Fibroblast of lung (primary cell): Measurements from ENCODE around the gene SFMBT2. TPM values are rescaled to one million over a fixed set of nuclear protein-coding genes. Genes with fewer than 3 reads are reported as not detected.

Experiments
- DNase-seq, 2 donors: peaks; one replicate each; pipeline versions ENCODE4 v3.0.0 to v3.0.0-alpha.2; 2010; ENCODE audit warnings: low read depth in 2 of 2
- H2AFZ ChIP-seq: 2 replicates; pipeline ENCODE4 v1.5.1; 2012; ENCODE audit warnings: low read length, control low read depth, inconsistent platforms
- H3K27ac ChIP-seq: 2 replicates; pipeline ENCODE4 v1.5.1; 2011; ENCODE audit warnings: low read length, control low read depth; ENCODE audit not compliant: insufficient read depth
- H3K27me3 ChIP-seq: 2 replicates; pipeline ENCODE4 v1.5.1; 2011; ENCODE audit warnings: mild to moderate bottlenecking, low read length; ENCODE audit not compliant: control insufficient read depth, insufficient read depth
- H3K36me3 ChIP-seq: 2 replicates; pipeline ENCODE4 v1.5.1; 2011; ENCODE audit warnings: low read length; ENCODE audit not compliant: control insufficient read depth, insufficient read depth
- H3K4me1 ChIP-seq: 2 replicates; pipeline ENCODE4 v1.5.1; 2011; ENCODE audit warnings: low read length; ENCODE audit not compliant: control insufficient read depth, insufficient read depth; ENCODE audit errors: extremely low read depth
- H3K4me2 ChIP-seq: 2 replicates; pipeline ENCODE4 v1.5.1; 2011; ENCODE audit warnings: low read length, control low read depth; ENCODE audit not compliant: insufficient read depth; ENCODE audit errors: extremely low read depth
- H3K4me3 ChIP-seq, 4 experiments: fragments of 200-600 bp in 1 of 4; sonication (generic) in 1 of 4; replicated peaks in 1 of 4; 2 replicates each; pipeline ENCODE4 v1.5.1; 2011 to 2016; ENCODE audit warnings: low read length in 4 of 4, low read depth in 3 of 4, mild to moderate bottlenecking in 3 of 4, control low read depth in 2 of 4, inconsistent platforms in 1 of 4, mixed read lengths in 1 of 4; ENCODE audit not compliant: insufficient read depth in 1 of 4; ENCODE audit errors: control extremely low read depth in 1 of 4
- H3K79me2 ChIP-seq: 2 replicates; pipeline ENCODE4 v1.5.1; 2012; ENCODE audit warnings: mild to moderate bottlenecking, low read length, inconsistent platforms; ENCODE audit not compliant: control insufficient read depth, insufficient read depth
- H3K9ac ChIP-seq: 2 replicates; pipeline ENCODE4 v1.5.1; 2011; ENCODE audit warnings: mild to moderate bottlenecking, low read length, control low read depth; ENCODE audit not compliant: insufficient read depth
- H3K9me3 ChIP-seq: 2 replicates; pipeline ENCODE4 v1.5.1; 2012; ENCODE audit warnings: low read depth, low read length; ENCODE audit not compliant: control insufficient read depth, insufficient read depth
- H4K20me1 ChIP-seq: 2 replicates; pipeline ENCODE4 v1.5.1; 2011; ENCODE audit warnings: low read length; ENCODE audit not compliant: control insufficient read depth, insufficient read depth; ENCODE audit errors: extremely low read depth
- EZH2 ChIP-seq: IDR thresholded peaks from 2 replicates; pipeline ENCODE4 v1.5.1; 2012; ENCODE audit warnings: low read length, control low read depth, mild to moderate bottlenecking; ENCODE audit errors: missing control alignments
- polyA plus RNA-seq, 2 donors: library from polyadenylated mRNA; depleted of rRNA in 1 of 2; stranded (reverse) in 1 of 2; unstranded in 1 of 2; fragments of >200 nt; gene quantifications; 2 replicates each; pipeline ENCODE4 v1.2.1, GENCODE V29; 2011 to 2012; ENCODE audit warnings: missing spikeins in 1 of 2
- total RNA-seq: library from RNA; depleted of rRNA; stranded (reverse); fragments of >200 nt; gene quantifications from 2 replicates; pipeline ENCODE4 v1.2.1, GENCODE V29; 2014
- TF ChIP-seq, protein P1 (sequence below), 2 donors: IDR thresholded peaks in 1 of 2; conservative IDR thresholded peaks in 1 of 2; 1 replicate in 1 of 2; 2 replicates in 1 of 2; pipeline ENCODE4 v1.5.1; 2011 to 2012; ENCODE audit warnings: low read length in 2 of 2, control low read depth in 1 of 2, inconsistent platforms in 1 of 2, low read depth in 1 of 2, mild to moderate bottlenecking in 1 of 2

Gene SFMBT2
- total and polyA plus RNA-seq, 2 donors (not counting 1 experiment from before 2014, with no cell fraction given): 0.52 to 2.5 TPM

DNA sequence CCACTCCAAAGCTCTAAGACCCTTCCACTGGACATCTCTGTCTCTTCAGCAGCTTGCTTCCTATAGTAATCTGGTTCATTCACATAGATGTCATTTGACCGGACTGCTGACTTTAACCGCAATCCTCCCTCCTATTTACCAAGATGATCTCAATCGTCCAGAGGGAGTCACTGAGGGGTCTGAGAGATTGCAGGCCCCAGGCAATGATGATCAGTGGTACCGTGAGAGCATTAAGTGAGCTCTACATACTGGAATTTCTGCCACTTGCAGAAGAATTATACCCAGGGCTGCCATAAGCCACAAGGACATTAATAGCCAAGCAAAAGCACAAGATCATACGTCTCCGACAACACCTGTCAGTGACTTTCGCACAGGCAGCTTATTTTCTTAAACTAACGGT is 245.9 kb downstream of the SFMBT2 start:
- H3K4me2 ChIP-seq: no peak overlapping the region
- no peak overlapping the region for H3K9ac ChIP-seq
- no peaks in the 10 kb centered on the region for H3K79me2 ChIP-seq
- no peak for DNase-seq
- TF ChIP-seq, protein P1, sequence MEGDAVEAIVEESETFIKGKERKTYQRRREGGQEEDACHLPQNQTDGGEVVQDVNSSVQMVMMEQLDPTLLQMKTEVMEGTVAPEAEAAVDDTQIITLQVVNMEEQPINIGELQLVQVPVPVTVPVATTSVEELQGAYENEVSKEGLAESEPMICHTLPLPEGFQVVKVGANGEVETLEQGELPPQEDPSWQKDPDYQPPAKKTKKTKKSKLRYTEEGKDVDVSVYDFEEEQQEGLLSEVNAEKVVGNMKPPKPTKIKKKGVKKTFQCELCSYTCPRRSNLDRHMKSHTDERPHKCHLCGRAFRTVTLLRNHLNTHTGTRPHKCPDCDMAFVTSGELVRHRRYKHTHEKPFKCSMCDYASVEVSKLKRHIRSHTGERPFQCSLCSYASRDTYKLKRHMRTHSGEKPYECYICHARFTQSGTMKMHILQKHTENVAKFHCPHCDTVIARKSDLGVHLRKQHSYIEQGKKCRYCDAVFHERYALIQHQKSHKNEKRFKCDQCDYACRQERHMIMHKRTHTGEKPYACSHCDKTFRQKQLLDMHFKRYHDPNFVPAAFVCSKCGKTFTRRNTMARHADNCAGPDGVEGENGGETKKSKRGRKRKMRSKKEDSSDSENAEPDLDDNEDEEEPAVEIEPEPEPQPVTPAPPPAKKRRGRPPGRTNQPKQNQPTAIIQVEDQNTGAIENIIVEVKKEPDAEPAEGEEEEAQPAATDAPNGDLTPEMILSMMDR (conservative IDR thresholded peaks at IDR 0.05 in 1 of 2, IDR thresholded peaks at IDR 0.05 in 1 of 2; ENCODE audit: low read depth in 1 of 2, low read length in 2 of 2): no peak
- TF ChIP-seq EZH2: no peak
- no peaks in the 10 kb centered on the region for H3K4me1 ChIP-seq
- H3K9me3 ChIP-seq: no peaks in the 10 kb centered on the region
- no peak overlapping the region for H3K4me3 ChIP-seq
- H2AFZ ChIP-seq: no peak overlapping the region
- no peaks in the 10 kb centered on the region for H4K20me1 ChIP-seq
- no peaks in the 10 kb centered on the region for H3K36me3 ChIP-seq
- no peaks in the 10 kb centered on the region for H3K27me3 ChIP-seq
- no peak overlapping the region for H3K27ac ChIP-seq

DNA sequence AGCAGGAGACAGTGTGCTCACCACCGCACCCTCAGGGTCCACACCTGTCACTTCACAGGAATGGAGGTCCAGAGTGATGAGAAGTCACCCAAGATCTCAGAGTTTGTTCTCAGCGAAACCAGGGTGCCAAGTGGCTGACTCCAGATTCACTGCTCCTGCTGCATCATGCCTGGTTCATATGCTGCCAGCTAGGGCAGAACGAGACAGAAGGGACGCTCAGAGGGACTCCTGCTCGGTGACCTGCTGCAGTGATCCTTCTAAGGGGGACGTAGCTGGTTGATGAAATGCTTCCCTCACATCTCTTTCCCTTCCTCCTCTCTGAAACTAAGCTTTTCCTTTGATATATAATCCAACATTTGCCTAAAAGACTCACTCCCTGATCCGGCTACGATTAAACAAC is 248.5 kb downstream of the SFMBT2 start:
- DNase-seq: no peak
- Histone ChIP-seq H3K4me1 (no peaks in the 10 kb centered on the region), H3K4me2 (no peak overlapping the region), H3K9ac (no peak overlapping the region), H3K36me3 (no peaks in the 10 kb centered on the region), H3K79me2 (no peaks in the 10 kb centered on the region), H3K9me3 (no peaks in the 10 kb centered on the region), H3K27me3 (no peaks in the 10 kb centered on the region), H3K4me3 (no peak overlapping the region), H4K20me1 (no peaks in the 10 kb centered on the region), H2AFZ (no peak overlapping the region), H3K27ac (no peak overlapping the region)
- TF ChIP-seq EZH2: no peak
- TF ChIP-seq, protein P1 (conservative IDR thresholded peaks at IDR 0.05 in 1 of 2, IDR thresholded peaks at IDR 0.05 in 1 of 2; ENCODE audit: low read depth in 1 of 2, low read length in 2 of 2): no peak

DNA sequence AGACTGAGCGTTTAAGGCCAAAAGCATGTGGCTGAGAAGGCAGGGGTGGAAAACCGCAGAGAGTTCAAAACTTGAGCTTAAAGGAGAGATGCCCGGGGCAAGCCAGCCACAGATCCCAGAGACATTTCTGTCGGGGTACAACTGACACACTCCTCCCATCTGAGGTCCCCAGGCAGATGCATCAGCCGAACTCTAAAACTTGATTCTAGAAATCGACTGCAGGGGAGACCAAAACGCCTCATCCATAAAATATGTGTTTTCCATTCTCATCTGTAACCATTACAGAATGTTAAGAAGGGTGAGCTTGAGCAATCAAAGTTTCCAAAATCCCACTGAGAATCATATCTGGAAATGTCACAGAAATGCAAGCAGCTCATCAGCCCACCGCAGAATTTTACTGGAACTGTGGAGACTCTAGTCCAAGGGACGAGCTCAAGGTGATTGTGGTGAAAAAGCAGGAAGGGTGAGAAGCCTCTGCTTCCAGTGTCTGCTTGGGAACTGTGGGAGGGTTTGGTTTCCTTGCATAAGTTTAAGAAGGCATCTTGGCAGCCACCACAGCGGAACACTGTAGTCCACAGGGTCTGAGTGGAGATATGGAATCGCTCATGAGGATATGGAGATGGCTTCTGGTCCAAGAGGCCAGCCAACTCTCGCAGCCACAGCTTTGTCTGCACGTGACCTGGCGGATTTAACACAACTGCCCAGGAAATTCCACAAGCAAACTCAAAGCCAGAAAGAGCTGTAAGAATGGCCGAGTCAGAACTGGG is 249.2 kb downstream of the SFMBT2 start:
- no peak overlapping the region for H3K27ac ChIP-seq
- no peaks in the 10 kb centered on the region for H3K4me1 ChIP-seq
- no peaks in the 10 kb centered on the region for H3K27me3 ChIP-seq
- no peak overlapping the region for H3K4me3 ChIP-seq
- no peaks in the 10 kb centered on the region for H4K20me1 ChIP-seq
- H3K9ac ChIP-seq: no peak overlapping the region
- no peaks in the 10 kb centered on the region for H3K36me3 ChIP-seq
- H3K79me2 ChIP-seq: no peaks in the 10 kb centered on the region
- DNase-seq: peak; percentile 28 to 49
- H3K4me2 ChIP-seq: peak overlapping the region; percentile 32
- H2AFZ ChIP-seq: no peak overlapping the region
- H3K9me3 ChIP-seq: no peaks in the 10 kb centered on the region
- TF ChIP-seq, protein P1 (conservative IDR thresholded peaks at IDR 0.05 in 1 of 2, IDR thresholded peaks at IDR 0.05 in 1 of 2; ENCODE audit: low read depth in 1 of 2, low read length in 2 of 2): no peak
- no peak for TF ChIP-seq EZH2
